Endothelial cell of umbilical vein (primary cell): ENCODE results near the gene UBL7. TPM values are rescaled to one million over a fixed set of nuclear protein-coding genes. Genes with fewer than 3 reads are reported as not detected.
A peak's percentile ranks its signal among the peaks of the same experiment; 100 is the strongest.

Source experiments
- BruUV-seq: library from RNA; stranded (reverse); fragments of 400-500 nt; replicated peaks from 2 replicates; lab custom pipeline; 2021; lab: Mats Ljungman, UMichigan
- CTCF ChIA-PET: fragments of 300-600, 350-600 bp; sonication (Branson Sonifier 250); formaldehyde crosslinking; loops from one replicate; lab custom pipeline; 2021; ENCODE audit warnings: antibody characterized with exemption, inconsistent platforms; lab: Charles Lee
- POLR2A ChIA-PET: fragments of 300-600, 350-600 bp; sonication (Branson Sonifier 250); formaldehyde crosslinking; loops from one replicate; lab custom pipeline; 2021; ENCODE audit warnings: antibody characterized with exemption, inconsistent platforms; lab: Charles Lee
- DNase-seq: peaks from one replicate; pipeline ENCODE4 v3.0.0-alpha.2; 2011; ENCODE audit warnings: low read depth, low spot score
- FAIRE-seq: peaks from 2 replicates; lab custom pipeline; 2011; peaks lifted over from hg19 to GRCh38; lab: Jason Lieb, UNC
- H2AFZ ChIP-seq: 2 replicates; pipeline ENCODE4 v1.6.0; 2012; ENCODE audit warnings: low read depth, low read length, control low read depth, inconsistent platforms
- H3K27ac ChIP-seq: 2 replicates; pipeline ENCODE4 v1.5.1; 2011; ENCODE audit warnings: low read depth, mild to moderate bottlenecking, control low read depth, low read length, moderate library complexity; ENCODE audit not compliant: insufficient read depth
- H3K27me3 ChIP-seq, 2 experiments: 2 replicates each; pipeline versions ENCODE4 v1.6.0 to v1.6.1; 2011; ENCODE audit warnings: low read length in 2 of 2, mixed read lengths in 1 of 2; ENCODE audit not compliant: control insufficient read depth in 2 of 2, insufficient read depth in 2 of 2
- H3K36me3 ChIP-seq, 2 experiments: 2 replicates in 1 of 2; 3 replicates in 1 of 2; pipeline ENCODE4 v1.5.1; 2011; ENCODE audit warnings: low read length in 2 of 2, mild to moderate bottlenecking in 1 of 2, moderate library complexity in 1 of 2; ENCODE audit not compliant: control insufficient read depth in 2 of 2, insufficient read depth in 2 of 2; ENCODE audit errors: extremely low read depth in 1 of 2
- H3K4me1 ChIP-seq: 3 replicates; pipeline ENCODE4 v1.5.1; 2011; ENCODE audit warnings: mild to moderate bottlenecking, low read length; ENCODE audit not compliant: control insufficient read depth, insufficient read depth; ENCODE audit errors: extremely low read depth
- H3K4me2 ChIP-seq: 2 replicates; pipeline ENCODE4 v1.6.1; 2011; ENCODE audit warnings: low read length, control low read depth, mixed read lengths; ENCODE audit not compliant: insufficient read depth
- H3K4me3 ChIP-seq, 3 experiments: fragments of 200-600 bp in 1 of 3; sonication (generic), shearing (Covaris generic) in 1 of 3; replicated peaks in 1 of 3; 2 replicates each; pipeline ENCODE4 v1.5.1; 2011 to 2016; ENCODE audit warnings: control low read depth in 3 of 3, low read length in 3 of 3, mild to moderate bottlenecking in 2 of 3, inconsistent platforms in 1 of 3, low read depth in 1 of 3, moderate library complexity in 1 of 3; ENCODE audit not compliant: insufficient read depth in 1 of 3
- H3K79me2 ChIP-seq: 2 replicates; pipeline ENCODE4 v1.6.0; 2012; ENCODE audit warnings: low read length, inconsistent platforms; ENCODE audit not compliant: control insufficient read depth, insufficient read depth
- H3K9ac ChIP-seq: replicated peaks from 2 replicates; pipeline ENCODE3; 2011; ENCODE audit warnings: low read length, control low read depth; ENCODE audit not compliant: insufficient read depth; ENCODE audit errors: extremely low read depth
- H3K9me1 ChIP-seq: replicated peaks from 3 replicates; pipeline ENCODE4 v1.6.0; 2011; ENCODE audit warnings: mild to moderate bottlenecking, low read length; ENCODE audit not compliant: control insufficient read depth, insufficient read depth; ENCODE audit errors: extremely low read depth
- H3K9me3 ChIP-seq: replicated peaks from 2 replicates; pipeline ENCODE4 v1.5.1; 2012; ENCODE audit warnings: low read length, inconsistent platforms; ENCODE audit not compliant: control insufficient read depth, insufficient read depth
- H4K20me1 ChIP-seq: replicated peaks from 2 replicates; pipeline ENCODE3; 2011; ENCODE audit warnings: mild to moderate bottlenecking, low read length; ENCODE audit not compliant: control insufficient read depth, insufficient read depth; ENCODE audit errors: extremely low read depth
- CTCF ChIP-seq, 2 donors: IDR thresholded peaks; 1 replicate in 1 of 2; 2 replicates in 1 of 2; pipeline ENCODE4 v1.5.1; 2011; ENCODE audit warnings: low read length in 2 of 2, mild to moderate bottlenecking in 2 of 2, moderate library complexity in 2 of 2, control low read depth in 1 of 2, inconsistent platforms in 1 of 2, low read depth in 1 of 2; ENCODE audit not compliant: insufficient read depth in 1 of 2; ENCODE audit errors: extremely low read depth in 1 of 2
- EZH2 ChIP-seq: IDR thresholded peaks from 2 replicates; pipeline ENCODE4 v1.6.1; 2012; ENCODE audit warnings: borderline replicate concordance, low read depth, mild to moderate bottlenecking, moderate library complexity, low read length, inconsistent platforms; ENCODE audit not compliant: severe bottlenecking
- FOS ChIP-seq: IDR thresholded peaks from 2 replicates; pipeline ENCODE4 v1.6.1; 2011; ENCODE audit warnings: mild to moderate bottlenecking, low read length, moderate library complexity, borderline replicate concordance; ENCODE audit not compliant: insufficient read depth
- GATA2 ChIP-seq: IDR thresholded peaks from 2 replicates; pipeline ENCODE4 v1.7.0; 2011; ENCODE audit warnings: low read depth, mild to moderate bottlenecking, moderate library complexity, mixed read lengths, low read length; ENCODE audit not compliant: insufficient read length, insufficient read depth
- JUN ChIP-seq: IDR thresholded peaks from 2 replicates; pipeline ENCODE4 v1.6.1; 2011; ENCODE audit warnings: borderline replicate concordance, low read depth; ENCODE audit not compliant: insufficient read length, insufficient read depth
- MAX ChIP-seq: IDR thresholded peaks from 2 replicates; pipeline ENCODE4 v1.6.1; 2011; ENCODE audit not compliant: insufficient read depth, insufficient read length
- MYC ChIP-seq: IDR thresholded peaks from one replicate; pipeline ENCODE4 v1.6.1; 2011; ENCODE audit warnings: mild to moderate bottlenecking, low read depth, low read length
- POLR2A ChIP-seq: IDR thresholded peaks from 2 replicates; pipeline ENCODE4 v1.6.1; 2012; ENCODE audit warnings: low read depth, mild to moderate bottlenecking, control low read depth, low read length
- POLR2AphosphoS5 ChIP-seq: IDR thresholded peaks from 2 replicates; pipeline ENCODE4 v1.6.1; 2012; ENCODE audit warnings: low read depth, mild to moderate bottlenecking, control low read depth, low read length, moderate library complexity; ENCODE audit not compliant: insufficient read depth
- dilution Hi-C: fragments of 300-500 bp; cut with MboI; formaldehyde crosslinking; loops from one replicate; pipeline ENCODE4 v1.15.0; 2019; ENCODE audit warnings: low sequenced_read_pairs; ENCODE audit not compliant: extremely low pct_ligation_motif_present
- intact Hi-C: fragments of 100-400 bp; cut with micrococcal nuclease; formaldehyde crosslinking; loops from one replicate; pipeline ENCODE4 v1.10.0; 2022
- polyA plus RNA-seq, 4 experiments: library from polyadenylated mRNA; depleted of rRNA in 3 of 4; stranded (reverse) in 3 of 4; unstranded in 1 of 4; fragments of >200 nt; gene quantifications; 2 replicates each; pipeline versions ENCODE4 v1.2.1 to v1.2.3, GENCODE V29; 2011 to 2012; ENCODE audit warnings: missing spikeins in 1 of 4
- total RNA-seq: library from RNA; stranded (reverse); gene quantifications from 2 replicates; pipeline ENCODE4 v1.2.3, GENCODE V29; 2021

The UBL7 gene
- total and polyA plus RNA-seq, 2 donors (not counting 3 experiments of a cell fraction or from before 2014, with no cell fraction given) = 32.8 to 90.4 TPM

- H3K4me2 ChIP-seq = peak overlapping the region; percentile 65
- peaks cover 9% of the 10 kb centered on the region for H3K4me1 ChIP-seq
- peaks cover 4% of the 10 kb centered on the region for H3K79me2 ChIP-seq
- H3K9me1 ChIP-seq = no peaks in the 10 kb centered on the region
- H3K27ac ChIP-seq = peak overlapping the region; percentile 80
- CTCF ChIA-PET = interaction anchor here (1.6 to 2.4 kb wide), 3 partner anchors 15 to 77 kb away, joined by 6 to 10 read pairs (median 10); no protein-coding TSS in a partner anchor
- H3K9me3 ChIP-seq = no peaks in the 10 kb centered on the region
- BruUV-seq = no TSS peak
- H4K20me1 ChIP-seq = no peaks in the 10 kb centered on the region
- peak overlapping the region; percentile 63 for H3K9ac ChIP-seq
- H3K36me3 ChIP-seq = no peaks in the 10 kb centered on the region
- POLR2A ChIA-PET = interaction anchor here (1.2 kb wide), 1 partner anchor 155 kb away, joined by 3 read pairs; no protein-coding TSS in a partner anchor
- TF ChIP-seq EZH2 (no peak), JUN (no peak), FOS (no peak), MAX (no peak), MYC (no peak), POLR2AphosphoS5 (no peak), POLR2A (no peak), GATA2 (no peak), CTCF (IDR thresholded peaks at IDR 0.05; ENCODE audit: extremely low read depth in 1 of 2, insufficient read depth in 1 of 2, low read depth in 1 of 2, low read length in 2 of 2) (no peak)
- H3K4me3 ChIP-seq = peak overlapping the region; percentile 61 to 71 (median 69)
- DNase-seq (peak; percentile 9), FAIRE-seq (no peak)
- dilution Hi-C loops = no loop called here
- no peaks in the 10 kb centered on the region for H3K27me3 ChIP-seq
- intact Hi-C loops = loop anchor here (2.0 kb wide), 2 partner anchors 79 to 153 kb away; partner anchors contain the start of genes ARID3B and CLK3
- H2AFZ ChIP-seq = peak overlapping the region; percentile 47
These were observed 1.0 kb upstream of the UBL7 start for GRCh38 chr15:74461847-74462511.
